DMS153 (cell line): ENCODE results near the gene CATSPERZ.

Source experiments
- DNase-seq: peaks from one replicate; lab custom pipeline; 2025; lab: John Stamatoyannopoulos, UW

The CATSPERZ gene

DNA sequence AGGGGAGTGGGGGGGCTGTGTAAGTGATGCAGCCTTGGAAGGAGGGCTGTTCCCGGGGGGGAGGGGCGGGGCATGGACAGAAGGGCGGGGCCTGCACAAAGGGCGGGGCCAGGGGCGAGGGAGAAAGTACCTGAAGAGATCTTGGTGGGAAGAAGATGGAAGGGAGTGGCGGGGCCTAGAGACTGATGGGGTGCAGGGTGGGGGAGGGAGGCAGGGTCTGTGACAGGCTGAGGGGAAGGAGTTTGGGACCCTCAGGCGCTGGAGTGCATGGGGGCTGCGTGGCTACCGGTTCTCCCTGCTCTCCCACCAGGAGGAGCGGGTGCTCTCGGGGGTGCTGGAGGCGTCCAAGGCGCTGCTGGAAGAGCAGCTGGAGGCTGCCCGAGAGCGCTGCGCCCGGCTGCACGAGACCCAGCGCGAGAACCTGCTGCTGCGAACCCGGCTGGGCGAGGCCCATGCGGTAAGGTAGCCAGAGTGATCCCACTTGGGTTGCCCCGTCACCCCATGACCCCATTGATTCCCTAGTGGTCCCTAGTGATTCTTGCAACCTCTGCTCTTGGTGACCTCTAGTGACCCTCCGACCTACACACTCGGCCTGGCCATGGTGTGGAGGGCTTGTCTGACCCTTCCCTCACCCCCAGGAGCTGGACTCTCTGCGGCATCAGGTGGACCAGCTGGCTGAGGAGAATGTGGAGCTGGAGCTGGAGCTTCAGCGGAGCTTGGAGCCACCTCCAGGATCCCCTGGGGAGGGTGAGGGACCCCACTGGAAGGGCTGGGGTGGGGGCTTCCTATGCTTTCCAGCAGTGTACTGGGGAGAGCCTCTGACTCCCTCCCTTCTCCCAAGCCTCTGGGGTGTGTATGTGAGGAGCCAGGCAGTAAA, 42.9 kb downstream of the CATSPERZ start:
- DNase-seq = no peak

DNA sequence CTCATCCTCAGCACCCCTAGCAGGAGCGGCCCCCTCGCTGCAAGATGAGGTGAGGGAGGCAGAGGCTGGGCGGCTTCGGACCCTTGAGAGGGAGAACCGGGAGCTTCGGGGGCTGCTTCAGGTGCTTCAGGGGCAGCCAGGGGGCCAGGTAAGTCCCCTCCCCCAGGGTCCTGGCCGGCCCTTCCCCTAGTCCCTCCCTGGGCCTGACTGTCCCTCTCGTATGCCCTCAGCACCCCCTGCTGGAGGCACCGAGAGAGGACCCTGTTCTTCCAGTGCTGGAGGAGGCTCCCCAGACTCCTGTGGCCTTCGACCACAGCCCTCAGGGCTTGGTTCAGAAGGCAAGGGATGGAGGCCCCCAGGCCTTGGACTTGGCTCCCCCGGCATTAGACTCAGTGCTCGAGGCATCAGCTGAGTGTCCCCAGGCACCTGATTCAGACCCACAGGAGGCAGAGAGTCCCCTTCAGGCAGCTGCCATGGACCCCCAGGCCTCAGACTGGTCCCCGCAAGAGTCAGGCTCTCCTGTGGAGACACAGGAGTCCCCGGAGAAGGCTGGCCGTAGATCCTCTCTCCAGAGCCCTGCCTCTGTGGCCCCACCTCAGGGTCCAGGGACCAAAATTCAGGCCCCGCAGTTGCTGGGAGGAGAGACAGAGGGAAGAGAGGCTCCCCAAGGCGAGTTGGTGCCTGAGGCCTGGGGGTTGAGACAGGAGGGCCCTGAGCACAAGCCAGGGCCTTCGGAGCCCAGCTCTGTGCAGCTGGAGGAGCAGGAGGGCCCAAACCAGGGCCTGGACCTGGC, 43.8 kb downstream of the CATSPERZ start:
- DNase-seq = no peak

DNA sequence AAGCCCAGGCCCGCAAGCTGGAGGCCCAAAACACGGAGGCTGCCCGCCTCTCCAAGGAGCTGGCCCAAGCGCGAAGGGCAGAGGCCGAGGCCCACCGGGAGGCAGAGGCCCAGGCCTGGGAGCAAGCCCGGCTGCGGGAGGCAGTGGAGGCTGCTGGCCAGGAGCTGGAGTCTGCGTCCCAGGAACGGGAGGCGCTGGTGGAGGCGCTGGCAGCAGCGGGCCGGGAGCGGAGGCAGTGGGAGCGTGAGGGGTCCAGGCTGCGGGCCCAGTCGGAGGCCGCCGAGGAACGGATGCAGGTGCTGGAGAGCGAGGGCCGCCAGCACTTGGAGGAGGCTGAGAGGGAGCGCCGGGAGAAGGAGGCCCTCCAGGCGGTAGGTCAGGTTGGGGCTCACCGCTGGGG, 44.6 kb downstream of the CATSPERZ start:
- no peak for DNase-seq

DNA sequence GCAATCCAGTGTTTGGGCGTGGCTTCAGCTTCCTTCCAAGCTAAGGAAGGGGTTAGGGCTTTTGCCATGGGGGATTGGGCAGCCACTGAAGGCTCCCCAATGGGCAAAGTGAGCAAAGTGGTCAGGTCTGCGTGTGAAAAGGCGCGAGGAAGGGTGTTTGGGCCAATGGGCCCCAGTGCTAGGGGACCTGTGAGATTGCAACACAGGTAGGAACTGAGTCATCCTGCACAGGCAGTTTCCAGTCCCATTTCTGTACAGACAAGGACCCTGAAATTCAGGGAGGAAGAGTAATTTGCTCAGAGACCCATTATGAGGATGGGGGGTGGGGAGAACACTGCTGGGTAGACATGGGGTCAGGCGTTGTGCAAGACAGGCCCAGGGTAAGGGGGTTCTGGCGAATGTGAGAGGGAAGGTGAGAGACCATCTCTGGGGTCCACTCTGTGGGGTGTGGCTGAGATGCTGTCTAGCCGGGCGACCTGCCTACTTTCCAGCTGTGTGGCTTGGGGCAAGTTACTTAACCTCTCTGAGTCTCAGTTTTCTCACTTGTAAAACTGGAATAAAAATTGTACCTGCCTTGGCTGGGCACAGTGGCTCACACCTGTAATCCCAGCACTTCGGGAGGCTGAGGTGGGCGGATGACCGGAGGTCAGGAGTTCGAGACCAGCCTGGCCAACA, 47.2 kb downstream of the CATSPERZ start:
- DNase-seq = no peak

DNA sequence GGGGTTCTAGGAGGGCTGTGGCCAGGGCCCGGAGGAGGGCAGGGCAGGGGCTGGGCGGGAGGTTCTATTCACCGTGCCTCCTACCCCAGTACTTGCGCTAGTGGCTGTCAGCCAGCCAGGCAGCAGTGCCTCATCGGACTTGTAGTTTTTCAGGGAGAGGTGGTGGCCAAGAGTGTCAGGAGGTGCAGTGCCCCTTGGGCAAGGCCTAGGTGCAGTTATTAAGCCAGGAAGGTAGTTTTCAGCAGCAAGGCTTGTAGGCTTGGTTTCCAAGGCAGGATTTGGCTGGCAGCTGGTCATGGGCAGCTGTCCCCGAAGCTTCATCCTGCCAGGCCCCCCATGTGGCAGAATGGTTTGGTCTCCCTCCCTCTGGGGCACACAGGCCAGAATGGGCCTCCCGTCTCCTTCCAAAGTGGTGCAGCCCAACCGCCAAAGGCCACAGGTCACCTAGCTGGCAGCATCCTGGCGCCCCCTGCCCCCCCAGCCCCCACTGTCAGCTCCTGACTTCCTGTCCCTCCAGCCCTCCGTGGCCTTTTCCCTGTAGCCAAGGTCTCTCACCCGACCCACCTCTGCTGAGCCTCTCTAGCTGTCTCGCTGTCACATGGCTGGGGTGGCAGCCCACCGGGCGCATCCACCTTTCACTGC, 48.3 kb downstream of the CATSPERZ start:
- DNase-seq = no peak

DNA sequence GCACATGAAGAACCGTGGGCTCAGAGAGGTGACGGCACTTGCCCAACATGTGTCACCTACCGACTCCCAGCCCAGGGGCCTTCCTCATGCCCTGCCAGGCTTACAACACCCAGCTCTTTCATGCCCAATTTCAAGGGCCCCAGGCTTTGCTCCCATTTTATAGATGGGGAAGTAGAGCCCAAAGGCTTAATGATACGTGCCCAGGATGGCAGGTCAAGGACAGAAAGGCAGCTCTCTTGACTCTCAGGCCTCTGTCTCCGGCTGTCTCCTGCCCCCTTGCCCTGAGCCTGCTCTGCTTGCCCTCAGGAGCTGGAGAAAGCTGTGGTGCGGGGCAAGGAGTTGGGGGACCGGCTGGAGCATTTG, 48.8 kb downstream of the CATSPERZ start:
- no peak for DNase-seq

DNA sequence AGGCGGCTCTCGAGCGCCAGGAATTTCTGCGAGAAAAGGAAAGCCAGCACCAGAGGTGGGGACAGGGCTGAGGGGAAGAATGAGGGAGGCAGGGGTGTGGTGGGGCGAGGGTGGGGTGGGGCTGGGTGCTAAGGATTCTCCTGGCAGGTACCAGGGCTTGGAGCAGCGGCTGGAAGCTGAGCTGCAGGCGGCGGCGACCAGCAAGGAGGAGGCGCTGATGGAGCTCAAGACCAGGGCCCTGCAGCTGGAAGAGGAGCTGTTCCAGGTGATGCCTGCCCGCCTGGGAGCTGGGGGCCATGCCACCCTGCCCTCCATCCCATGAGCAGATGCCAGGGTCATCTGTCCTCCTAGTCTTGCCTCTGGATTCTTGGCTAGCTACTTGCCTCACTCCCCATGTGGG, 49.2 kb downstream of the CATSPERZ start:
- DNase-seq = no peak

DNA sequence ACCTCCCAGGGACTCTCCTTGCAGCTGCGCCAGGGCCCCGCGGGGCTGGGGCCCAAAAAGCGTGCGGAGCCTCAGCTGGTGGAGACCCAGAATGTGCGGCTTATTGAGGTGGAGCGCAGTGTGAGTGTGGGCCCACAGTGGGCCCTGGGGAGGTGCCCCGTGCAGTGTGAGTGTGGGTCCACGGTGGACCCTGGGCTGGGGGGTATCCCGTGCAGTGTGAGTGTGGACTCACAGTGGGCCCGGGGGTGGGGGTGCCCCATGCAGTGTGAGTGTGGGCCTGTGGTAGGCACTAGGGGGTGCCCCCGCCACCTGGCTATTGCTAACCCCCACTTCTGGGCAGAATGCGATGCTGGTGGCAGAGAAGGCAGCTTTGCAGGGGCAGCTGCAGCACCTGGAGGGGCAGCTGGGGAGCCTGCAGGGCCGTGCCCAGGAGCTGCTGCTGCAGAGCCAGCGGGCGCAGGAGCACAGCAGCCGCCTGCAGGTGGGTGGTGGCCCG, 51.0 kb downstream of the CATSPERZ start:
- no peak for DNase-seq

DNA sequence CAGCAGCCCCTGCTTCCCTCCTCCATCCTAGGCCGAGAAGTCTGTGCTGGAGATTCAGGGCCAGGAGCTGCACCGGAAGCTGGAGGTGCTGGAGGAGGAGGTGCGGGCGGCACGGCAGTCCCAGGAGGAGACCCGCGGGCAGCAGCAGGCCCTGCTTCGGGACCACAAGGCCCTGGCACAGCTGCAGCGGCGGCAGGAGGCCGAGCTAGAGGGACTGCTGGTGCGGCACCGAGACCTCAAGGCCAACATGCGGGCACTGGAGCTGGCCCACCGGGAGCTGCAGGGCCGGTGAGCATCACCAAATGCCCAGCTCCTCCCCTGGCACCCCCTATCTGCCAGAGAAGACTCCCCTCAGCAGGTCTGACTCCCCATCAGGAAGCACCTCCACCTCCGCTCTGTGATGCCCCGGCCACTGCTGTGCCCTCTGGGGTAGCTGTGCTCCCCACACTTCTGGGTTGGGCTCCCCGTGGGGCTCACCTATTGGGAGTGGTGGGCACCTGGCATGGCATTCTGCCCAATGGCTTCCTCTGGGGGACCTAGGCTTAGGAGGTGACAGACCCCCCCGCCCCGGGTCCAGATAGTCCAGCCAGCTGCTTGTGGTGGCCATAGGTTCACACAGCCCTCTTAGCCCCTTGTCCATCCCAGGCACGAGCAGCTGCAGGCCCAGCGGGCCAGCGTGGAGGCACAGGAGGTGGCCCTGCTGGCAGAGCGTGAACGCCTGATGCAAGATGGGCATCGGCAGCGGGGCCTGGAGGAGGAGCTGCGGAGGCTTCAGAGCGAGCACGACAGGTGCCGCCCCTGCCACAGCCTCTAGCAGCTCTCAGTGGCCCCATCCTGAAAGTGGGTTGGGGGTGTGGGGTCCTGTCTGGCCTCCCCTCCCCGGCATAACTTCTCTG, 52.2 kb downstream of the CATSPERZ start:
- no peak for DNase-seq

DNA sequence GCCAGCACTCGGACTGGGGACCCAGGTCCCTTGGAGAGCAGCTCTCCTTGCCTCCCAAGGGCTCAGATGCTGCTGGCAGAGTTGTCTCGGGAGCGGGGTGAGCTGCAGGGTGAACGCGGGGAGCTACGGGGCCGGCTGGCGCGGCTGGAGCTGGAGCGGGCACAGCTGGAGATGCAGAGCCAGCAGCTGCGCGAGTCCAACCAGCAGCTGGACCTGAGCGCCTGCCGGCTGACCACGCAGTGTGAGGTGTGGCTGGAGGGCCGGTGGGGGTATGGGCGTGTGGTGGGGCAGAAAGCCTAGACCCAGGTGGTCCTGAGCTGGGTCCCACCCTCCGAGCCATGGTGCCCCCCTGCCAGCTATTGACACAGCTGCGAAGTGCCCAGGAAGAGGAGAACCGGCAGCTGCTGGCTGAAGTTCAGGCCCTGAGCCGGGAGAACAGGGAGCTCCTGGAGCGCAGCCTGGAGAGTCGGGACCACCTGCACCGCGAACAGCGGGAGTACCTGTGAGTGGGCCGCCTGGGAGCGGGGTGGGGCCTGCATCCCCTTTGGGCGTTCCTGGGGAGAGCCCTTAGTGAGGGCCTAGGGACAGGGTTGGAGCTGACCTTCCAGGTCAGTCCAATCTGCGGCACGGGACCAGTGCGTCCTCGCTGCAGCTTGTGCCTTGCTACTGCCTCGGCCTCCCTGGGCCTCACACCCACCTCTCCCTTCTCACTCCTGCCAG, 53.0 kb downstream of the CATSPERZ start:
- DNase-seq = no peak

DNA sequence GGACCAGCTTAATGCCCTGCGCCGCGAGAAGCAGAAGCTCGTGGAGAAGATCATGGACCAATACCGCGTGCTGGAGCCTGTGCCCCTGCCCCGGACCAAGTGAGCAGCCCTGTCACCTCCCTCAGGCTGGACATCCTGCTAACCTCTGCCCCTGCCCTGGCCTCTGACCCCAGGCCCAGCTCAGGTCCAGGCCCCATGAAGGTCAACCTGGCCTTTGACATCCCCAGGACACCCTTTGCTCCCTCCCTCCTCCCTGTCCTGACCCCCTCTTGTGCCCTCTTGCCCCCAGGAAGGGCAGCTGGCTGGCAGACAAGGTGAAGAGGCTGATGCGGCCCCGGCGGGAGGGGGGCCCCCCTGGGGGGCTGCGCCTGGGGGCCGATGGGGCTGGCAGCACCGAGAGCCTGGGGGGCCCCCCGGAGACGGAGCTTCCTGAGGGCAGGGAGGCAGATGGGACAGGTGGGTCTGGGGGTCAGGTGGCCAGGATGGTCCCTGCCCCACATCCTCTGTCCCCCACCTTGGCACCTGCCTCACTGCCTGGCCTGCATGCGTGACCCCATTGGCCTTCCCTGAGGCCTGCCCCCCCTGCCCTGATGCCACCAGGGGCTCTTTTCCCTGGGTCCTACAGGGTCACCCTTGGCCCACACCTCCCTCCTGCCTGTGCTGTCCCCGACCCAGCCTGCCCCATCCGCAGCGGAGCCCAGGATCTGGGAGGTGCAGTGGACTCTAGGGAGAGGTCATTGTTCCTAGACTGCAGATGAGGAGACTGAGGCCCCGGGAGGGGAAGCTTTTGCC, 53.8 kb downstream of the CATSPERZ start:
- DNase-seq = no peak
